T-helper 9 cell (primary cell): ENCODE data around the gene A1BG.
"Not testable (repeated sequence)": the region's sequence is repeated elsewhere in the genome, so short reads cannot be mapped to it uniquely, and the experiment has no call there.

ENCODE experiments used
- DNase-seq: peaks from one replicate; pipeline ENCODE4 v3.0.0-alpha.2; 2020

A1BG gene

GRCh38 chr19:58385891-58386575 is 32.7 kb upstream of the A1BG start:
- no peak for DNase-seq

GRCh38 chr19:58385313-58385890 is 32.1 kb upstream of the A1BG start:
- no peak for DNase-seq

GRCh38 chr19:58382997-58383603 is 29.8 kb upstream of the A1BG start:
- DNase-seq: no peak

GRCh38 chr19:58381460-58382212 is 28.3 kb upstream of the A1BG start:
- no peak for DNase-seq

- DNase-seq: peak; percentile 95
Measured at GRCh38 chr19:58380662-58381459, 27.6 kb upstream of the A1BG start, which contains the start of gene ZNF837. TSS of gene ZNF837 (minus strand) at chr19:58381030. CDS start at chr19:58369332, 11,698 bp downstream.

- DNase-seq: no peak
Measured at GRCh38 chr19:58380037-58380661, 26.9 kb upstream of the A1BG start.

GRCh38 chr19:58379246-58379645 is 26.0 kb upstream of the A1BG start:
- no peak for DNase-seq

- not testable (repeated sequence) for DNase-seq
Measured at GRCh38 chr19:58376724-58377123, 23.4 kb upstream of the A1BG start.

GRCh38 chr19:58374200-58374599 is 20.9 kb upstream of the A1BG start:
- no peak for DNase-seq

- no peak for DNase-seq
Measured at GRCh38 chr19:58372311-58373133, 19.2 kb upstream of the A1BG start.

- DNase-seq: no peak
Measured at GRCh38 chr19:58368561-58369360, 15.5 kb upstream of the A1BG start.

- no peak for DNase-seq
Measured at GRCh38 chr19:58367698-58368454, 14.6 kb upstream of the A1BG start.

- no peak for DNase-seq
Measured at GRCh38 chr19:58366585-58367430, 13.5 kb upstream of the A1BG start.

GRCh38 chr19:58364146-58364545 is 10.9 kb upstream of the A1BG start:
- no peak for DNase-seq

GRCh38 chr19:58362272-58362994 is 9.1 kb upstream of the A1BG start, which contains the start of gene ZNF497:
TSS of gene ZNF497 (minus strand) at chr19:58362751. CDS start at chr19:58357635, 5,116 bp downstream.
- DNase-seq: peak; percentile 91

- DNase-seq: no peak
Measured at GRCh38 chr19:58361900-58362271, 8.6 kb upstream of the A1BG start.

- no peak for DNase-seq
Measured at GRCh38 chr19:58357481-58358145, 4.3 kb upstream of the A1BG start.
